GM23338 (cell line): ENCODE data around the gene CDK5RAP2. TPM values are rescaled to one million over a fixed set of nuclear protein-coding genes. Genes with fewer than 3 reads are reported as not detected.

Experiments used
- ATAC-seq: fragments of 200-7000 bp; cut with Tn5 transposase; 3 replicates; pipeline ENCODE4 v1.9.1; 2020
- DNase-seq: peaks from one replicate; pipeline ENCODE4 v3.0.0-alpha.2; 2015; ENCODE audit warnings: low spot score
- H2AFZ ChIP-seq: fragments of 200-600 bp; sonication (generic); 2 replicates; pipeline ENCODE4 v1.8.0; 2016; ENCODE audit warnings: antibody characterized with exemption, mild to moderate bottlenecking, moderate library complexity
- H3F3A ChIP-seq: fragments of 200-600 bp; sonication (generic); replicated peaks from 2 replicates; pipeline ENCODE4 v1.8.0; 2017; ENCODE audit warnings: antibody characterized with exemption, mixed run types, low read depth
- H3K27ac ChIP-seq: fragments of 200-600 bp; sonication (generic); 2 replicates; pipeline ENCODE4 v1.6.1; 2016; ENCODE audit warnings: low read depth
- H3K27me3 ChIP-seq: fragments of 200-600 bp; sonication (generic); 2 replicates; pipeline ENCODE4 v1.8.0; 2016; ENCODE audit warnings: mild to moderate bottlenecking, mixed run types, moderate library complexity; ENCODE audit not compliant: insufficient read depth
- H3K36me3 ChIP-seq: fragments of 200-600 bp; sonication (generic); 2 replicates; pipeline ENCODE4 v1.8.0; 2016; ENCODE audit warnings: mild to moderate bottlenecking; ENCODE audit not compliant: insufficient read depth
- H3K4me1 ChIP-seq: fragments of 200-600 bp; sonication (generic); 2 replicates; pipeline ENCODE4 v1.8.0; 2016; ENCODE audit warnings: mild to moderate bottlenecking, moderate library complexity; ENCODE audit not compliant: insufficient read depth
- H3K4me2 ChIP-seq: fragments of 200-600 bp; sonication (generic); 2 replicates; pipeline ENCODE4 v1.7.1; 2017; ENCODE audit warnings: mixed run types
- H3K4me3 ChIP-seq: fragments of 200-600 bp; sonication (generic); 2 replicates; pipeline ENCODE4 v1.6.1; 2016; ENCODE audit warnings: mixed run types
- H3K79me2 ChIP-seq: fragments of 200-600 bp; sonication (generic); replicated peaks from 2 replicates; pipeline ENCODE4 v1.8.0; 2017; ENCODE audit warnings: mild to moderate bottlenecking; ENCODE audit not compliant: insufficient read depth
- H3K9me2 ChIP-seq: fragments of 200-600 bp; sonication (generic); 2 replicates; pipeline ENCODE4 v1.8.0; 2017; ENCODE audit not compliant: insufficient read depth
- H4K20me1 ChIP-seq: fragments of 200-600 bp; sonication (generic); replicated peaks from 2 replicates; pipeline ENCODE4 v1.8.0; 2017; ENCODE audit warnings: mild to moderate bottlenecking; ENCODE audit not compliant: insufficient read depth
- H3K27ac Mint-ChIP-seq: 2 replicates; pipeline ENCODE4 v1.8.0; 2020; ENCODE audit warnings: inconsistent platforms, mild to moderate bottlenecking, moderate library complexity, mixed read lengths
- H3K27me3 Mint-ChIP-seq: 3 replicates; pipeline ENCODE4 v1.8.0; 2022; ENCODE audit warnings: low read depth, mild to moderate bottlenecking, moderate library complexity, mixed read lengths, inconsistent platforms; ENCODE audit not compliant: insufficient read depth, poor library complexity
- H3K36me3 Mint-ChIP-seq: 3 replicates; pipeline ENCODE4 v1.8.0; 2021; ENCODE audit warnings: low read depth, mild to moderate bottlenecking, inconsistent platforms, moderate library complexity, mixed read lengths
- H3K4me1 Mint-ChIP-seq: 3 replicates; pipeline ENCODE4 v1.8.0; 2020; ENCODE audit warnings: mild to moderate bottlenecking, inconsistent platforms, mixed read lengths
- H3K4me3 Mint-ChIP-seq: 3 replicates; pipeline ENCODE4 v1.8.0; 2021; ENCODE audit warnings: moderate library complexity, mild to moderate bottlenecking, inconsistent platforms, mixed read lengths
- H3K9me3 Mint-ChIP-seq: 3 replicates; pipeline ENCODE4 v1.8.0; 2020; ENCODE audit warnings: moderate library complexity, mild to moderate bottlenecking, inconsistent platforms, mixed read lengths
- CREB1 ChIP-seq: fragments of 250-450 bp; sonication (Bioruptor Pico); IDR thresholded peaks from 2 replicates; pipeline ENCODE4 v1.5.0; 2020; ENCODE audit warnings: low read depth, mild to moderate bottlenecking, moderate library complexity
- EZH2phosphoT487 ChIP-seq: fragments of 200-600 bp; sonication (generic); IDR thresholded peaks from one replicate; pipeline ENCODE4 v1.8.1; 2018; ENCODE audit warnings: antibody characterized with exemption; ENCODE audit not compliant: unreplicated experiment
- JUNB ChIP-seq: IDR thresholded peaks from one replicate; pipeline ENCODE4 v1.6.1; 2016; ENCODE audit warnings: antibody characterized with exemption; ENCODE audit not compliant: unreplicated experiment
- NANOG ChIP-seq: IDR thresholded peaks from 2 replicates; pipeline ENCODE4 v1.6.1; 2016; ENCODE audit warnings: antibody characterized with exemption, borderline replicate concordance
- POLR2AphosphoS5 ChIP-seq: IDR thresholded peaks from 2 replicates; pipeline ENCODE4 v1.6.1; 2016; ENCODE audit warnings: antibody characterized with exemption, low read depth
- STAT1 ChIP-seq: IDR thresholded peaks from one replicate; pipeline ENCODE4 v1.6.1; 2016; ENCODE audit warnings: antibody characterized with exemption; ENCODE audit not compliant: unreplicated experiment
- ZNF114 ChIP-seq: fragments of 250-450 bp; sonication (Bioruptor Pico); IDR thresholded peaks from 2 replicates; pipeline ENCODE4 v1.5.0; 2020; ENCODE audit warnings: mild to moderate bottlenecking, moderate library complexity
- ZNF331 ChIP-seq: fragments of 250-450 bp; sonication (Bioruptor Pico); IDR thresholded peaks from 2 replicates; pipeline ENCODE4 v1.5.0; 2020; ENCODE audit warnings: low read depth, mild to moderate bottlenecking, moderate library complexity
- polyA plus RNA-seq: library from polyadenylated mRNA; unstranded; fragments of >200 nt; fragmentation: Nextera tagmentation; extraction: Ambion mirVana; gene quantifications from 2 replicates; pipeline ENCODE4 v1.2.1, GENCODE V29; 2016
- total RNA-seq: library from RNA; depleted of rRNA; stranded (reverse); fragments of >200 nt; shearing (Covaris generic); gene quantifications from 2 replicates; pipeline ENCODE4 v1.2.3, GENCODE V29; 2014
- TF ChIP-seq, protein P1 (sequence below): IDR thresholded peaks from one replicate; pipeline ENCODE4 v1.6.1; 2018; ENCODE audit warnings: antibody characterized with exemption; ENCODE audit not compliant: unreplicated experiment
- TF ChIP-seq, protein P2 (sequence below), 2 experiments: fragments of 200-600 bp in 1 of 2; sonication (generic) in 1 of 2; conservative IDR thresholded peaks; 2 replicates each; pipeline versions ENCODE4 v1.5.1 to v1.6.1; 2016 to 2017; ENCODE audit warnings: antibody characterized with exemption in 2 of 2, low read depth in 2 of 2, mild to moderate bottlenecking in 2 of 2, moderate library complexity in 1 of 2

CDK5RAP2 gene
- total and polyA plus RNA-seq, 2 experiments from 2014 or later = 50.7 to 65.7 TPM

DNA sequence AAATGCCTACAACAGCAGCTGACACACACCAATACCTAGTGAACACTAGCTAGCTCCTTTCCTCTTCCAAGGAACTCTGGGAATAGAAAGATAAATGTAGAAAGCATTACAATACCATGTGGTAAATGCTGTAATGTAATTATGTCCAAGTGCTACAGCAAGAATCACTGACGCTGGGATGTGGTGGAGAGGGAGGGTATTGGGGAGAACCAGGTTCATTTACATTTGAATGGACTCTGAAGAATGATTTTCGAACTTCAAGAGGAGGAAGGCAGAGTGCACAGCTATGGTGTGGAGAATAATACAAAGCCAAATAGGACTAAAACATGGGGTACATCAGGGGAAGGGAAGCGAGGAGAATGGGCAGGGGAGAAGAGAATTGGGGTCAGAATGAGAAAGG is 158.0 kb downstream of the CDK5RAP2 start (continued):
- TF ChIP-seq, protein P1, sequence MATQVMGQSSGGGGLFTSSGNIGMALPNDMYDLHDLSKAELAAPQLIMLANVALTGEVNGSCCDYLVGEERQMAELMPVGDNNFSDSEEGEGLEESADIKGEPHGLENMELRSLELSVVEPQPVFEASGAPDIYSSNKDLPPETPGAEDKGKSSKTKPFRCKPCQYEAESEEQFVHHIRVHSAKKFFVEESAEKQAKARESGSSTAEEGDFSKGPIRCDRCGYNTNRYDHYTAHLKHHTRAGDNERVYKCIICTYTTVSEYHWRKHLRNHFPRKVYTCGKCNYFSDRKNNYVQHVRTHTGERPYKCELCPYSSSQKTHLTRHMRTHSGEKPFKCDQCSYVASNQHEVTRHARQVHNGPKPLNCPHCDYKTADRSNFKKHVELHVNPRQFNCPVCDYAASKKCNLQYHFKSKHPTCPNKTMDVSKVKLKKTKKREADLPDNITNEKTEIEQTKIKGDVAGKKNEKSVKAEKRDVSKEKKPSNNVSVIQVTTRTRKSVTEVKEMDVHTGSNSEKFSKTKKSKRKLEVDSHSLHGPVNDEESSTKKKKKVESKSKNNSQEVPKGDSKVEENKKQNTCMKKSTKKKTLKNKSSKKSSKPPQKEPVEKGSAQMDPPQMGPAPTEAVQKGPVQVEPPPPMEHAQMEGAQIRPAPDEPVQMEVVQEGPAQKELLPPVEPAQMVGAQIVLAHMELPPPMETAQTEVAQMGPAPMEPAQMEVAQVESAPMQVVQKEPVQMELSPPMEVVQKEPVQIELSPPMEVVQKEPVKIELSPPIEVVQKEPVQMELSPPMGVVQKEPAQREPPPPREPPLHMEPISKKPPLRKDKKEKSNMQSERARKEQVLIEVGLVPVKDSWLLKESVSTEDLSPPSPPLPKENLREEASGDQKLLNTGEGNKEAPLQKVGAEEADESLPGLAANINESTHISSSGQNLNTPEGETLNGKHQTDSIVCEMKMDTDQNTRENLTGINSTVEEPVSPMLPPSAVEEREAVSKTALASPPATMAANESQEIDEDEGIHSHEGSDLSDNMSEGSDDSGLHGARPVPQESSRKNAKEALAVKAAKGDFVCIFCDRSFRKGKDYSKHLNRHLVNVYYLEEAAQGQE = no peak
- TF ChIP-seq STAT1 (no peak), CREB1 (CRISPR knock-in tag) (no peak), EZH2phosphoT487 (no peak), POLR2AphosphoS5 (no peak), NANOG (no peak), ZNF331 (CRISPR knock-in tag) (no peak)

DNA sequence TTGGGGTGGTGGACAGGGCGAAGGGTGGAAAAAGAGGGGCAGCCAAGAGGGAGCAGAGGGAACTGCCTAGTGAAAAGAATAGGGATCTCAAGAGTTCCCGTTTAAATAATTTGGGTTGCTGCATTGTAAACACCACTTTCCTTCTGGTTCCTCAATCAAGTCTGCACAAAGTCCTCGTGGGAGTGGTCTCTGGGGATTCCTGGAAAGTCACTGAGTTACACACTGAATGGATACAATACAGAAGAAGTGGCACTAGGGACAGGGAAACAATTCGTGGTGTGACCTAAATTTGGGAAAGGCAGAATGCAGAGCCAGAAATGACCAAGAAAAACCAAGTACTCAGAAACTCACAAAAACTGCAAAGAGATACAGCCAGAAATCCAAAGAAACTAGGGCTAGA is 161.7 kb downstream of the CDK5RAP2 start:
- Histone ChIP-seq H3K4me1 (peaks cover 37% of the 10 kb centered on the region), H3K27ac (no peak overlapping the region), H3K9me2 (no peaks in the 10 kb centered on the region), H3K27me3 (no peaks in the 10 kb centered on the region), H3K79me2 (no peaks in the 10 kb centered on the region), H2AFZ (no peak overlapping the region), H3K36me3 (peaks cover 4% of the 10 kb centered on the region; the same call in 1 of the 2 replicates), H4K20me1 (peaks cover 10% of the 10 kb centered on the region; the same call in 1 of the 2 replicates), H3K4me2 (no peak overlapping the region), H3F3A (no peaks in the 10 kb centered on the region; the same call in 1 of the 2 replicates), H3K4me3 (no peak overlapping the region)
- peaks cover 9% of the 10 kb centered on the region for H3K27me3 Mint-ChIP-seq
- TF ChIP-seq POLR2AphosphoS5 (no peak), JUNB (no peak), ZNF114 (CRISPR knock-in tag) (no peak), ZNF331 (CRISPR knock-in tag) (no peak), STAT1 (no peak)
- TF ChIP-seq, protein P2, sequence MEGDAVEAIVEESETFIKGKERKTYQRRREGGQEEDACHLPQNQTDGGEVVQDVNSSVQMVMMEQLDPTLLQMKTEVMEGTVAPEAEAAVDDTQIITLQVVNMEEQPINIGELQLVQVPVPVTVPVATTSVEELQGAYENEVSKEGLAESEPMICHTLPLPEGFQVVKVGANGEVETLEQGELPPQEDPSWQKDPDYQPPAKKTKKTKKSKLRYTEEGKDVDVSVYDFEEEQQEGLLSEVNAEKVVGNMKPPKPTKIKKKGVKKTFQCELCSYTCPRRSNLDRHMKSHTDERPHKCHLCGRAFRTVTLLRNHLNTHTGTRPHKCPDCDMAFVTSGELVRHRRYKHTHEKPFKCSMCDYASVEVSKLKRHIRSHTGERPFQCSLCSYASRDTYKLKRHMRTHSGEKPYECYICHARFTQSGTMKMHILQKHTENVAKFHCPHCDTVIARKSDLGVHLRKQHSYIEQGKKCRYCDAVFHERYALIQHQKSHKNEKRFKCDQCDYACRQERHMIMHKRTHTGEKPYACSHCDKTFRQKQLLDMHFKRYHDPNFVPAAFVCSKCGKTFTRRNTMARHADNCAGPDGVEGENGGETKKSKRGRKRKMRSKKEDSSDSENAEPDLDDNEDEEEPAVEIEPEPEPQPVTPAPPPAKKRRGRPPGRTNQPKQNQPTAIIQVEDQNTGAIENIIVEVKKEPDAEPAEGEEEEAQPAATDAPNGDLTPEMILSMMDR (conservative IDR thresholded peaks at IDR 0.05; ENCODE audit: low read depth in 2 of 2) = no peak
- H3K9me3 Mint-ChIP-seq = no peaks in the 10 kb centered on the region
- ATAC-seq (no peak), DNase-seq (no peak)
- H3K4me1 Mint-ChIP-seq = peaks cover 42% of the 10 kb centered on the region
- no peak overlapping the region for H3K4me3 Mint-ChIP-seq
- no peak overlapping the region; the same call in 1 of the 2 replicates for H3K27ac Mint-ChIP-seq
- H3K36me3 Mint-ChIP-seq = peaks cover 12% of the 10 kb centered on the region; the same call in 2 of the 3 replicates
